Spleen (tissue), 11 donors: ENCODE results near the gene PPP2R3B. TPM values are rescaled to one million over a fixed set of nuclear protein-coding genes. Genes with fewer than 3 reads are reported as not detected.
A peak's percentile ranks its signal among the peaks of the same experiment; 100 is the strongest.
"Not testable (repeated sequence)": the region's sequence is repeated elsewhere in the genome, so short reads cannot be mapped to it uniquely, and the experiment has no call there.

Source experiments
- DNase-seq: peaks from one replicate; pipeline ENCODE4 v3.0.0-alpha.2; 2020
- H3K27ac ChIP-seq, 8 donors: fragments of 200-600 bp; sonication (generic) in 7 of 8; 1 replicate in 4 of 8; 2 replicates in 4 of 8; pipeline versions ENCODE4 v1.5.0 to v1.8.0; 2016 to 2021; ENCODE audit warnings: inconsistent platforms in 4 of 8, mild to moderate bottlenecking in 4 of 8, moderate library complexity in 1 of 8
- H3K27me3 ChIP-seq, 7 donors: fragments of 200-600 bp; sonication (generic) in 6 of 7; replicated peaks in 1 of 7; 1 replicate in 4 of 7; 2 replicates in 3 of 7; pipeline versions ENCODE4 v1.5.0 to v1.8.0; 2016 to 2021; ENCODE audit warnings: inconsistent platforms in 3 of 7, mild to moderate bottlenecking in 1 of 7
- H3K36me3 ChIP-seq, 6 donors: fragments of 200-600 bp; sonication (generic) in 5 of 6; 1 replicate in 4 of 6; 2 replicates in 2 of 6; pipeline versions ENCODE4 v1.5.0 to v1.8.0; 2016 to 2021; ENCODE audit warnings: inconsistent platforms in 2 of 6
- H3K4me1 ChIP-seq, 6 donors: fragments of 200-600 bp; sonication (generic) in 5 of 6; 1 replicate in 3 of 6; 2 replicates in 3 of 6; pipeline versions ENCODE4 v1.5.0 to v1.8.0; 2016 to 2021; ENCODE audit warnings: inconsistent platforms in 3 of 6
- H3K4me3 ChIP-seq, 8 donors: fragments of 200-600 bp; sonication (generic) in 7 of 8; 1 replicate in 4 of 8; 2 replicates in 4 of 8; pipeline versions ENCODE4 v1.5.0 to v1.8.0; 2016 to 2021; ENCODE audit warnings: inconsistent platforms in 4 of 8, mild to moderate bottlenecking in 4 of 8, moderate library complexity in 2 of 8
- H3K9me3 ChIP-seq, 8 donors: fragments of 200-600 bp; sonication (generic) in 7 of 8; 1 replicate in 4 of 8; 2 replicates in 4 of 8; pipeline versions ENCODE4 v1.5.0 to v1.8.0; 2016 to 2021; ENCODE audit warnings: inconsistent platforms in 4 of 8
- POLR2A ChIP-seq, 3 donors: fragments of 450-650 bp; IDR thresholded peaks; one replicate each; pipeline ENCODE4 v1.5.1; 2017; ENCODE audit warnings: antibody characterized with exemption in 3 of 3, mild to moderate bottlenecking in 1 of 3
- POLR2AphosphoS5 ChIP-seq, 3 donors: sonication (generic); formaldehyde crosslinking; IDR thresholded peaks; one replicate each; pipeline ENCODE4 v1.5.1; 2017; ENCODE audit warnings: antibody characterized with exemption in 3 of 3
- WGBS, 5 donors: extraction: QIAGEN DNeasy Blood & Tissue Kit in 3 of 5; methylation state at CpG; one replicate each; pipeline versions ENCODE4 v1.1.5 to v1.1.7; 2013 to 2018; 5-methylcytosine and 5-hydroxymethylcytosine counted together
- intact Hi-C: fragments of 100-400 bp; cut with DNase I; formaldehyde crosslinking; loops from one replicate; pipeline ENCODE4 v1.15.0; 2023; ENCODE audit warnings: low total_unique reads
- polyA plus RNA-seq, 3 donors: library from polyadenylated mRNA; stranded (reverse); fragments of 200-250 nt; gene quantifications; one replicate each; pipeline ENCODE4 v1.2.1, GENCODE V29; 2013
- total RNA-seq, 7 donors: library from RNA; depleted of rRNA in 3 of 7; stranded (reverse); fragments of >200 nt in 3 of 7; fragmentation: NEBNext Ultra II Directional in 4 of 7; extraction: Animal tissue kit (Norgen Biotek cat#: 25700) in 4 of 7; gene quantifications; one replicate each; pipeline versions ENCODE4 v1.1.0 to v1.2.1, GENCODE V29; 2016 to 2021
- TF ChIP-seq, protein P1 (sequence below), 11 experiments: fragments of 200-600 bp in 7 of 11; fragments of 450-650 bp in 4 of 11; sonication (generic) in 4 of 11; IDR thresholded peaks in 8 of 11; conservative IDR thresholded peaks in 3 of 11; 1 replicate in 7 of 11; 2 replicates in 4 of 11; pipeline versions ENCODE4 v1.4.0 to v1.8.0; 2016 to 2021; ENCODE audit warnings: antibody characterized with exemption in 11 of 11, inconsistent platforms in 4 of 11, mild to moderate bottlenecking in 1 of 11
- donor health status: healthy with polysubstance abuse.
- donor health status: DM: no; HTN: no; CAD: no; lungs with moderate emphysema.
- donor health status: DM: no; HTN: no; CAD: no.
- donor health status: Bipolar disorder and iron deficiency.
- donor health status: healthy.
- donor health status: DM: no; HTN: no; CAD: no.
- donor health status: DM: yes; HTN: yes; CAD: no.

PPP2R3B gene
- total and polyA plus RNA-seq, 10 donors: 12.6 to 62.2 (median 26.9) TPM

DNA sequence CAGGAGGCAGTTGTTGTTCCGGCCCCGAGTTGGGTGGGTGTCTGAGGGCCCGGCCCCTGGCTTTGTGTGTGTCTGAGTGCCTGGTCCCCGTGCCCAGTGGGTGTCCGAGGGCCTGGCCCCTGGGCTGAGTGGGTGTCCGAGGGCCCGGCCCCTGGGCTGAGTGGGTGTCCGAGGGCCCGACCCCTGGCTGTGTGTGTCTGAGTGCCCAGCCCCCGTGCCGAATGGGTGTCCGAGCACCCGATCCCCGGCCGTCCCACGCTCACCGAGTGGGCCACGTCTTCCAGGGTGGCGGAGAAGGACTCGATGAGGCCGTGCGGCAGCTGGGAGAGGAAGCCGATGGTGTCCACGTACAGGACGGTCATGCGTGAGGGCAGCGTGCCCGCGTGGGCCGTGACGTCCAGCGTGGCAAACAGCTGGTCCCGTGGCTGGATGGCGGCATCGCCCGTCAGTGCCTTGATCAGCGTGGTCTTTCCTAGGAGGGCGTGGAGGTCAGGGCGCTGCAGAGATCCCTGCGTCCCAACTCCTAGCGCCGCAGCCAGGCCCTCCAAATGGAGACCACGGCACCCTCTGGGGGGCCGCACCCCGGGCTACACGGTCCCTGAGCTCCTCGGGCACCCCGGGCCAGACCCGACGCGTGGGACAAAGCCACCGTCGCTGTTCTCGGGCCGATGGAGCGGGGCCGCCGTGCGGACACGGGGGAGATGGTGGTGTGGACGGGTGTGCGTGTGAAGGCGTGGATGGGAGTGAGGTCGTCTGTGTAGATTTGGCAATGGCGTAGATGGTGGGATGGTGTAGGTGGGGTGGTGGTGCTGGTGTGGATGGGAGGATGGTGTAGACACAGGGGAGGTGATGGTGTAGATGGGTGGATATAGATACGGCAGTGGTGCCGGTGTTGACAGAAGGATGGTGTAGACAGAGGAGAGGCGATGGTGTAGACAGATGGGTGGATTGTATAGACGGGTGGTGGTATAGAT is 75.3 kb downstream of the PPP2R3B start:
- peaks cover 0 to 3% (median 1%) of the 10 kb centered on the region in 6 donors for H3K4me1 ChIP-seq
- no peak overlapping the region for H3K27ac ChIP-seq
- H3K9me3 ChIP-seq: no peaks in the 10 kb centered on the region
- no peak overlapping the region for H3K4me3 ChIP-seq
- no peaks in the 10 kb centered on the region for H3K27me3 ChIP-seq
- intact Hi-C loops: no loop called here
- WGBS, 5 donors: 94 to 97% (median 96%) methylated on average over 63 to 69 of the region's 69 CpGs
- H3K36me3 ChIP-seq: peaks cover 0 to 87% (median 78%) of the 10 kb centered on the region in 6 donors
- TF ChIP-seq POLR2AphosphoS5 (IDR thresholded peaks at IDR 0.05) (peak in 2 of 3 donors; percentile 3 to 62), POLR2A (IDR thresholded peaks at IDR 0.05) (no peak)
- peak; percentile 67 for DNase-seq

DNA sequence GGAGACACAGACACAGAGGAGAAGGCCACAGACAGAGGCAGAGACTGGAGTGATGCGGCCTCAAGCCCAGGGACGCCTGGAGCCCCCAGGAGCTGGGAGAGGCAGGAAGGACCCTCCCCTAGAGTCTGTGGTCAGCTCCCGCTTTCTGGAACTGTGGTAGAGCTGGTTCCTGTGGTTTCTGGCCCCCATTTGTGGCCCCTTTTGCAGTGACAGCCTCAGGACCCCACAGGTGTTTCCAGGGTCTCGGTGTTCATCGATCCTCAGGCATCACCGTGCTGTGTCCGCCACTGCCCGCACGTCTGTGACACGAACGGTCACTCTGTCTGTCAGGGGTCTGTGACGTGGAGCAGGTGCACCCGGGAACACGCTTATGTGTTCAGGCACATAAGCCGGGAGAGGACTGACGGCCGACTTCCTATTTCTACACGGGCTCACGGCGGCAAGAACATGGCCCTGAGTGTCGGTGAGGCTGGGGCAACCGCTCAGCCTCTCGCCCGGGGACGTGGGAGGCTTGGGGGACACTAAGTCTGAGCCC is 76.0 kb downstream of the PPP2R3B start:
- WGBS, 5 donors: 90 to 96% (median 94%) methylated on average over 20 to 25 of the region's 25 CpGs
- peaks cover 0 to 91% (median 83%) of the 10 kb centered on the region in 6 donors for H3K36me3 ChIP-seq
- no peak for TF ChIP-seq POLR2AphosphoS5 (IDR thresholded peaks at IDR 0.05)
- TF ChIP-seq POLR2A (IDR thresholded peaks at IDR 0.05): no peak
- TF ChIP-seq, protein P1, sequence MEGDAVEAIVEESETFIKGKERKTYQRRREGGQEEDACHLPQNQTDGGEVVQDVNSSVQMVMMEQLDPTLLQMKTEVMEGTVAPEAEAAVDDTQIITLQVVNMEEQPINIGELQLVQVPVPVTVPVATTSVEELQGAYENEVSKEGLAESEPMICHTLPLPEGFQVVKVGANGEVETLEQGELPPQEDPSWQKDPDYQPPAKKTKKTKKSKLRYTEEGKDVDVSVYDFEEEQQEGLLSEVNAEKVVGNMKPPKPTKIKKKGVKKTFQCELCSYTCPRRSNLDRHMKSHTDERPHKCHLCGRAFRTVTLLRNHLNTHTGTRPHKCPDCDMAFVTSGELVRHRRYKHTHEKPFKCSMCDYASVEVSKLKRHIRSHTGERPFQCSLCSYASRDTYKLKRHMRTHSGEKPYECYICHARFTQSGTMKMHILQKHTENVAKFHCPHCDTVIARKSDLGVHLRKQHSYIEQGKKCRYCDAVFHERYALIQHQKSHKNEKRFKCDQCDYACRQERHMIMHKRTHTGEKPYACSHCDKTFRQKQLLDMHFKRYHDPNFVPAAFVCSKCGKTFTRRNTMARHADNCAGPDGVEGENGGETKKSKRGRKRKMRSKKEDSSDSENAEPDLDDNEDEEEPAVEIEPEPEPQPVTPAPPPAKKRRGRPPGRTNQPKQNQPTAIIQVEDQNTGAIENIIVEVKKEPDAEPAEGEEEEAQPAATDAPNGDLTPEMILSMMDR (IDR thresholded peaks at IDR 0.05 in 8 of 11, conservative IDR thresholded peaks at IDR 0.05 in 3 of 11): no peak
- H3K27ac ChIP-seq: no peak overlapping the region
- no peaks in the 10 kb centered on the region for H3K27me3 ChIP-seq
- H3K4me3 ChIP-seq: no peak overlapping the region
- intact Hi-C loops: no loop called here
- no peaks in the 10 kb centered on the region for H3K4me1 ChIP-seq
- peak; percentile 54 for DNase-seq
- H3K9me3 ChIP-seq: peaks cover 0 to 4% (median 0%) of the 10 kb centered on the region in 8 donors

DNA sequence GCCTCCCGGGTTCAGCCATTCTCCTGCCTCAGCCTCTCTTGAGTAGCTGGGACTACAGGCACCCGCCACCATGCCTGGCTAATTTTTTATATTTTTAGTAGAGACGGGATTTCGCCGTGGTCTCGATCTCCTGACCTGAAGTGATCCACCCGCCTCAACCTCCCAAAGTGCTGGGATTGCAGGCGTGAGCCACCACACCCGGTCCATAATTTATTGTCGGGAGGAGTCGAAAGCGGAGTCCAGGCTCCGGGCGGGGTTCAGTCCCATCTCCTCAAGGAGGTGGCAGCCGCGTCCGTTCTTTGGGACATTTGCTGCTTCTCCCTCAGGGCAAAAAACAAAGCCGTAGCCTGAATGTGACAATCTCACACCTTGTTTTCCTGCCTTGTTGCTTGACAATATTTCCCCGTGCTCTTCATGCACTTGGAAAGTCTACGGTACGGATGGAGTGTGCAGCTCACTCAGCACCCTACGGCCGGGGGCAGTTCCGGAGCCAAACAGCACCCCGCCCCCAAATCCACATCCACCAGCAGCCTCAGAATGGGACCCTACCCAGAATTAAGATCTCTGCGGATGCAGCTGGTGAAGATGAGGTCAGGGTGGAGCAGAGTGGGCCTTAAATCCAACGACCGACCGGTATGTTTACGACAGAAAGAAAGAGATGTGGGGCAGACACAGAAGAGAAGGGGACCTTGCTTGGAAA is 77.7 kb downstream of the PPP2R3B start:
- H3K27me3 ChIP-seq: no peaks in the 10 kb centered on the region
- TF ChIP-seq POLR2A (IDR thresholded peaks at IDR 0.05) (no peak), POLR2AphosphoS5 (IDR thresholded peaks at IDR 0.05) (peak in 1 of 3 donors; percentile 4)
- H3K9me3 ChIP-seq: peaks cover 0 to 15% (median 0%) of the 10 kb centered on the region in 8 donors
- no peaks in the 10 kb centered on the region for H3K4me1 ChIP-seq
- DNase-seq: peak; percentile 70
- WGBS, 5 donors: 94 to 96% (median 96%) methylated on average over 30 of the region's 30 CpGs
- H3K27ac ChIP-seq: no peak overlapping the region
- H3K4me3 ChIP-seq: no peak overlapping the region
- intact Hi-C loops: no loop called here
- peaks cover 0 to 93% (median 85%) of the 10 kb centered on the region in 6 donors for H3K36me3 ChIP-seq

DNA sequence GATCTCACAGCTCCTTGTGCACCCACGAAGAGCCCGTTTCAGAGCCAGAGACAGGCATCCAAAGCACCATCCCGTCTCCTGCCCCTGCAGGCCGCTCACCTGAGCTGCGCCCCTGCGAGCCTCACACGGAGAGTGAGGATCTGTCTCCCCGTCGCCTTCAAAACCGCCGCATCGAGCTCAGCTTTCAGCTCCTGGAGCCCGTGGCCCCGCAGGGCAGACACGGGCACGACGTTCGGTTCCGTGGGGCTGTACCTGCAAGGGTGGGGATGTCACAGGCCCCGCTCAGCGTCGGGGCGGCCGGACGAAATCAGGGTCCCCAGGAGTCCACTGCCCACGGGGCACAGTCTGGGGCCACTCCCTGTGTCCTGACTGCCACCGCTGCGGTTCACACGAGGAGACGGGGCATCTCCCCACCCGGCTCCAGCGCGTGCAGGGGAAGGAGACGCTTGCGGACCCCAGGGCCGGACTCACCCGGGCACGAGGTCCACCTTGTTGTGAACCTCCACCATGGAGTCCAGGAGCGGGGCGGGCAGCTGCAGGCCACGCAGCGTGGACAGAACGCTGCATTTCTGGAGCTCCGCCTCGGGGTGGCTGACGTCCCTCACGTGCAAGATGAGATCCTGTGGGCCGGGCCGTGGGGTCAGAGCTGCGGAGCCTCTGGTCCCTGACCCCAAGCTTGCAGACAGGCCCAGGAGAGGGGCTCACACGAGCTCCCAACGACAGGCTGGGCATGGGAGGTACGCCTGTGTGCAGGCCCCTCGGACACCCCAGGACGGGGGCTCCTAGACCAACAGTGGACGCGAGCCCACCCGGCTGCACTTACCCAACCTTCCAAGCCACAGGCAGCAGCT is 79.2 kb downstream of the PPP2R3B start:
- H3K27ac ChIP-seq: no peak overlapping the region
- peaks cover 0 to 93% (median 82%) of the 10 kb centered on the region in 6 donors for H3K36me3 ChIP-seq
- DNase-seq: peak; percentile 75
- H3K27me3 ChIP-seq: no peaks in the 10 kb centered on the region
- no peak overlapping the region for H3K4me3 ChIP-seq
- WGBS, 5 donors: 96 to 98% (median 97%) methylated on average over 35 to 58 of the region's 58 CpGs
- intact Hi-C loops: no loop called here
- peak in 1 of 3 donors; percentile 61 for TF ChIP-seq POLR2AphosphoS5 (IDR thresholded peaks at IDR 0.05)
- no peak for TF ChIP-seq POLR2A (IDR thresholded peaks at IDR 0.05)
- peaks cover 0 to 16% (median 0%) of the 10 kb centered on the region in 8 donors for H3K9me3 ChIP-seq
- H3K4me1 ChIP-seq: no peaks in the 10 kb centered on the region

DNA sequence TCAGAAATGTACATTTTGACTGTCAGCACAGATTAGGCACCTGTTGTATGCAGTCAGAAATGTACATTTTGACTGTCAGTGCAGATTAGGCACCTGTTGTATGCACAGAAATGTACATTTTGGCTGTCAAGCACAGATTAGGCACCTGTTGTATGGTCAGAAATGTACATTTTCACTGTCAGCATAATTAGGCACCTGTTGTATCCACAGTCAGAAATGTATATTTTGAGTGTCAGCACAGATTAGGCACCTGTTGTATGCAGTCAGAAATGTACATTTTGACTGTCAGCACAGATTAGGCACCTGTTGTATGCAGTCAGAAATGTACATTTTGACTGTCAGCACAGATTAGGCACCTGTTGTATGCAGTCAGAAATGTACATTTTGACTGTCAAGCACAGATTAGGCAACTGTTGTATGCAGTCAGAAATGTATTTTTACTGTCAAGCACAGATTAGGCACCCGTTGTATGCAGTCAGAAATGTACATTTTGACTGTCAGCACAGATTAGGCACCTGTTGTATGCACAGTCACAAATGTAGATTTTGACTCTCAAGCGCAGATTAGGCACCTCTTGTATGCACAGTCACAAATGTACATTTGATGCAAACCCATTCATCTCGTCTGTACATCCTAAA is 80.0 kb downstream of the PPP2R3B start:
- H3K4me1 ChIP-seq, DNase-seq, H3K27me3 ChIP-seq, intact Hi-C loops, H3K27ac ChIP-seq, H3K4me3 ChIP-seq: not testable (repeated sequence)
- 91 to 100% (median 96%) methylated on average over 3 of the region's 3 CpGs for WGBS, 5 donors
- H3K36me3 ChIP-seq: peaks cover 0 to 93% (median 81%) of the 10 kb centered on the region in 6 donors
- H3K9me3 ChIP-seq: peaks cover 0 to 16% (median 0%) of the 10 kb centered on the region in 8 donors

DNA sequence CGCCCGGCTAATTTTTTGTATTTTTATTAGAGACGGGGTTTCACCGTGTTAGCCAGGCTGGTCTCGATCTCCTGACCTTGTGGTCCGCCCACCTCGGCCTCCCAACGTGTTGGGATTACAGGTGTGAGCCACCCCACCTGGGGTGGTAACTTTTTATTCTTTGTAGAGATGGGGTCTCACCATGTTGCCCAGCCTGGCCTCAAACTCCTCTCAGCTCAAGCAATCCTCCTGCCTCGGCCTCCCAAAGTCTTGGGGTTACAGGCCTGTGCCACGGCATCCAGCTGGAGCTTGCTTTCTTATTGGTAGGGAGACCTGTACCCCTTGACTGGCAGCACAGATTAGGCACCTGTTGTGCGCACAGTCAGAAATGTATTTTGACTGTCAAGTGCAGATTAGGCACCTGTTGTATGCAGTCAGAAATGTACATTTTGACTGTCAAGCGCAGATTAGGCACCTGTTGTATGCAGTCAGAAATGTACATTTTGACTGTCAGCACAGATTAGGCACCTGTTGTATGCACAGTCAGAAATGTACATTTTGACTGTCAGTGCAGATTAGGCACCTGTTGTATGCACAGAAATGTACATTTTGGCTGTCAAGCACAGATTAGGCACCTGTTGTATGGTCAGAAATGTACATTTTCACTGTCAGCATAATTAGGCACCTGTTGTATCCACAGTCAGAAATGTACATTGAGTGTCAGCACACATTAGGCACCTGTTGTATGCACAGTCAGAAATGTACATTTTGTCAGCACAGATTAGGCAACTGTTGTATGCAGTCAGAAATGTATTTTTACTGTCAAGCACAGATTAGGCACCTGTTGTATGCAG is 80.7 kb downstream of the PPP2R3B start:
- H3K27ac ChIP-seq, H3K4me1 ChIP-seq, H3K4me3 ChIP-seq, intact Hi-C loops, H3K27me3 ChIP-seq: not testable (repeated sequence)
- Histone ChIP-seq H3K36me3 (peaks cover 0 to 93% (median 80%) of the 10 kb centered on the region in 6 donors), H3K9me3 (peaks cover 0 to 16% (median 0%) of the 10 kb centered on the region in 8 donors)
- WGBS, 5 donors: 88 to 98% (median 91%) methylated on average over 12 of the region's 12 CpGs
- peak; percentile 53 for DNase-seq
